ENCODE results near the gene MPND. TPM values are rescaled to one million over a fixed set of nuclear protein-coding genes. Genes with fewer than 3 reads are reported as not detected.
A peak's percentile ranks its signal among the peaks of the same experiment; 100 is the strongest.

Gene MPND
- total and polyA plus RNA-seq, 2 of the 13 experiments (the other 11 are each of a cell fraction or from before 2014, with no cell fraction given) = 10.8 to 15.8 TPM

DNA sequence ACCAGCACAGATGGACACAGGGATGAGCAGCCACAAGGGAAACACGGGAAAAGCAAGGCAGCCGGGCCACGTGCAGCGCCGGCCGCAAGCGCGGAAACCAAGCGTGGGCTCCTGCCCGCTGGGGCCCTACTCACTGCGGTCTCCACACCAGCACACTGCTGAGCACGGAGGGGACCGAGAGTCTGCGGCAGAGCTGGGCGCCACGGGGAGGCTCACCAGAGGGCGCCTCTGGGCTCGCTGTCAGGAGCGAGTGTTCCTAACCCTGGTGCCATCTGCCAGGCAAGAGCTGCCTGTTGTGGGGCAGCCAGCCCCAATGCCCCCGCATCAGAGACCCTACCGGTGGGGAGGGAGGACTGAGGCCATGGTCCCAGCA lies 26.5 kb downstream of the MPND start:
- Histone ChIP-seq H3K4me2 (ENCODE audit: low read depth, low read length) (no peak overlapping the region), H4K20me1 (ENCODE audit: insufficient read depth, low read length) (no peaks in the 10 kb centered on the region; the same call in 1 of the 2 replicates), H3K9ac (ENCODE audit: insufficient read depth, low read depth, low read length) (no peak overlapping the region), H3K4me3 (replicated peaks in 1 of 3; ENCODE audit: insufficient read depth in 1 of 3, low read depth in 2 of 3, low read length in 3 of 3) (no peak overlapping the region), H3K36me3 (replicated peaks in 1 of 2; ENCODE audit: control insufficient read depth in 1 of 2, insufficient read depth in 2 of 2, low read length in 2 of 2) (peaks cover 18 to 45% of the 10 kb centered on the region in 2 experiments; a peak in 4 of 5 replicates), H2AFZ (ENCODE audit: low read length) (no peak overlapping the region), H3K79me2 (ENCODE audit: insufficient read depth, low read length) (peaks cover 40% of the 10 kb centered on the region), H3K9me3 (ENCODE audit: low read length) (no peaks in the 10 kb centered on the region), H3K27ac (ENCODE audit: extremely low read length, insufficient read depth, low read length) (no peak overlapping the region), H3K27me3 (ENCODE audit: control insufficient read depth in 1 of 2, insufficient read depth in 2 of 2, low read length in 2 of 2) (no peaks in the 10 kb centered on the region), H3K4me1 (ENCODE audit: insufficient read depth, low read length) (peaks cover 15% of the 10 kb centered on the region)
- FAIRE-seq (no peak), DNase-seq (ENCODE audit: low spot score) (no peak), ATAC-seq (no peak)
- intact Hi-C loops (cut with micrococcal nuclease; ENCODE audit: unreplicated experiment) (no loop called here), in situ Hi-C loops (cut with HindIII; ENCODE audit: extremely low pct_ligation_motif_present, low pct_unique_long_range_greater_than_20kb) (no loop called here)
- CTCF ChIA-PET (ENCODE audit: low intra/inter-chr PET ratio, low total read pairs) = interaction anchor here (0.7 to 0.9 kb wide), 2 partner anchors 16 to 30 kb away, joined by 3 read pairs; no protein-coding TSS in a partner anchor
- 91% methylated on average over 18 of the region's 21 CpGs for WGBS (ENCODE audit: low lambda C conversion rate)
- BruUV-seq (replicated peaks) = no TSS peak
- POLR2A ChIA-PET = interaction anchor here (1.0 kb wide), 1 partner anchor 30 kb away, joined by 3 read pairs; the partner anchor contains the start of gene SH3GL1
- TF ChIP-seq HOXA5 (CRISPR knock-in tag; IDR thresholded peaks at IDR 0.05) = no peak
- TF ChIP-seq NFATC3 (CRISPR knock-in tag; IDR thresholded peaks at IDR 0.05) = no peak
- TF ChIP-seq, protein P1, sequence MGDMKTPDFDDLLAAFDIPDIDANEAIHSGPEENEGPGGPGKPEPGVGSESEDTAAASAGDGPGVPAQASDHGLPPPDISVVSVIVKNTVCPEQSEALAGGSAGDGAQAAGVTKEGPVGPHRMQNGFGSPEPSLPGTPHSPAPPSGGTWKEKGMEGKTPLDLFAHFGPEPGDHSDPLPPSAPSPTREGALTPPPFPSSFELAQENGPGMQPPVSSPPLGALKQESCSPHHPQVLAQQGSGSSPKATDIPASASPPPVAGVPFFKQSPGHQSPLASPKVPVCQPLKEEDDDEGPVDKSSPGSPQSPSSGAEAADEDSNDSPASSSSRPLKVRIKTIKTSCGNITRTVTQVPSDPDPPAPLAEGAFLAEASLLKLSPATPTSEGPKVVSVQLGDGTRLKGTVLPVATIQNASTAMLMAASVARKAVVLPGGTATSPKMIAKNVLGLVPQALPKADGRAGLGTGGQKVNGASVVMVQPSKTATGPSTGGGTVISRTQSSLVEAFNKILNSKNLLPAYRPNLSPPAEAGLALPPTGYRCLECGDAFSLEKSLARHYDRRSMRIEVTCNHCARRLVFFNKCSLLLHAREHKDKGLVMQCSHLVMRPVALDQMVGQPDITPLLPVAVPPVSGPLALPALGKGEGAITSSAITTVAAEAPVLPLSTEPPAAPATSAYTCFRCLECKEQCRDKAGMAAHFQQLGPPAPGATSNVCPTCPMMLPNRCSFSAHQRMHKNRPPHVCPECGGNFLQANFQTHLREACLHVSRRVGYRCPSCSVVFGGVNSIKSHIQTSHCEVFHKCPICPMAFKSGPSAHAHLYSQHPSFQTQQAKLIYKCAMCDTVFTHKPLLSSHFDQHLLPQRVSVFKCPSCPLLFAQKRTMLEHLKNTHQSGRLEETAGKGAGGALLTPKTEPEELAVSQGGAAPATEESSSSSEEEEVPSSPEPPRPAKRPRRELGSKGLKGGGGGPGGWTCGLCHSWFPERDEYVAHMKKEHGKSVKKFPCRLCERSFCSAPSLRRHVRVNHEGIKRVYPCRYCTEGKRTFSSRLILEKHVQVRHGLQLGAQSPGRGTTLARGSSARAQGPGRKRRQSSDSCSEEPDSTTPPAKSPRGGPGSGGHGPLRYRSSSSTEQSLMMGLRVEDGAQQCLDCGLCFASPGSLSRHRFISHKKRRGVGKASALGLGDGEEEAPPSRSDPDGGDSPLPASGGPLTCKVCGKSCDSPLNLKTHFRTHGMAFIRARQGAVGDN (CRISPR knock-in tag; IDR thresholded peaks at IDR 0.05) = peak; percentile 40; the same call in 1 of the 2 replicates
- no peak for TF ChIP-seq ZNF766 (CRISPR knock-in tag; IDR thresholded peaks at IDR 0.05; ENCODE audit: borderline replicate concordance)
- TF ChIP-seq, protein P2, sequence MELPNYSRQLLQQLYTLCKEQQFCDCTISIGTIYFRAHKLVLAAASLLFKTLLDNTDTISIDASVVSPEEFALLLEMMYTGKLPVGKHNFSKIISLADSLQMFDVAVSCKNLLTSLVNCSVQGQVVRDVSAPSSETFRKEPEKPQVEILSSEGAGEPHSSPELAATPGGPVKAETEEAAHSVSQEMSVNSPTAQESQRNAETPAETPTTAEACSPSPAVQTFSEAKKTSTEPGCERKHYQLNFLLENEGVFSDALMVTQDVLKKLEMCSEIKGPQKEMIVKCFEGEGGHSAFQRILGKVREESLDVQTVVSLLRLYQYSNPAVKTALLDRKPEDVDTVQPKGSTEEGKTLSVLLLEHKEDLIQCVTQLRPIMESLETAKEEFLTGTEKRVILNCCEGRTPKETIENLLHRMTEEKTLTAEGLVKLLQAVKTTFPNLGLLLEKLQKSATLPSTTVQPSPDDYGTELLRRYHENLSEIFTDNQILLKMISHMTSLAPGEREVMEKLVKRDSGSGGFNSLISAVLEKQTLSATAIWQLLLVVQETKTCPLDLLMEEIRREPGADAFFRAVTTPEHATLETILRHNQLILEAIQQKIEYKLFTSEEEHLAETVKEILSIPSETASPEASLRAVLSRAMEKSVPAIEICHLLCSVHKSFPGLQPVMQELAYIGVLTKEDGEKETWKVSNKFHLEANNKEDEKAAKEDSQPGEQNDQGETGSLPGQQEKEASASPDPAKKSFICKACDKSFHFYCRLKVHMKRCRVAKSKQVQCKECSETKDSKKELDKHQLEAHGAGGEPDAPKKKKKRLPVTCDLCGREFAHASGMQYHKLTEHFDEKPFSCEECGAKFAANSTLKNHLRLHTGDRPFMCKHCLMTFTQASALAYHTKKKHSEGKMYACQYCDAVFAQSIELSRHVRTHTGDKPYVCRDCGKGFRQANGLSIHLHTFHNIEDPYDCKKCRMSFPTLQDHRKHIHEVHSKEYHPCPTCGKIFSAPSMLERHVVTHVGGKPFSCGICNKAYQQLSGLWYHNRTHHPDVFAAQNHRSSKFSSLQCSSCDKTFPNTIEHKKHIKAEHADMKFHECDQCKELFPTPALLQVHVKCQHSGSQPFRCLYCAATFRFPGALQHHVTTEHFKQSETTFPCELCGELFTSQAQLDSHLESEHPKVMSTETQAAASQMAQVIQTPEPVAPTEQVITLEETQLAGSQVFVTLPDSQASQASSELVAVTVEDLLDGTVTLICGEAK (IDR thresholded peaks at IDR 0.05) = no peak
- TF ChIP-seq, protein P2 (CRISPR knock-in tag; IDR thresholded peaks at IDR 0.05) = no peak
- TF ChIP-seq ZNF124 (CRISPR knock-in tag; IDR thresholded peaks at IDR 0.05) = no peak
- TF ChIP-seq ZNF614 (CRISPR knock-in tag; IDR thresholded peaks at IDR 0.05; ENCODE audit: borderline replicate concordance) = no peak
- TF ChIP-seq HOXA3 (CRISPR knock-in tag; IDR thresholded peaks at IDR 0.05) = no peak
- TF ChIP-seq ZNF772 (CRISPR knock-in tag; IDR thresholded peaks at IDR 0.05) = no peak
- no peak for TF ChIP-seq ZSCAN22 (CRISPR knock-in tag; IDR thresholded peaks at IDR 0.05)
- no peak for TF ChIP-seq ZNF790 (CRISPR knock-in tag; IDR thresholded peaks at IDR 0.05; ENCODE audit: borderline replicate concordance)
- TF ChIP-seq NFE2L2 (IDR thresholded peaks at IDR 0.05; ENCODE audit: low read length) = no peak

Data from HepG2 (cell line).